ENCODE data around the gene GJD4. TPM values are rescaled to one million over a fixed set of nuclear protein-coding genes. Genes with fewer than 3 reads are reported as not detected.
A peak's percentile ranks its signal among the peaks of the same experiment; 100 is the strongest.

The GJD4 gene
- total and polyA plus RNA-seq, 2 of the 4 experiments (the other 2 are of a cell fraction), result not detected

DNA sequence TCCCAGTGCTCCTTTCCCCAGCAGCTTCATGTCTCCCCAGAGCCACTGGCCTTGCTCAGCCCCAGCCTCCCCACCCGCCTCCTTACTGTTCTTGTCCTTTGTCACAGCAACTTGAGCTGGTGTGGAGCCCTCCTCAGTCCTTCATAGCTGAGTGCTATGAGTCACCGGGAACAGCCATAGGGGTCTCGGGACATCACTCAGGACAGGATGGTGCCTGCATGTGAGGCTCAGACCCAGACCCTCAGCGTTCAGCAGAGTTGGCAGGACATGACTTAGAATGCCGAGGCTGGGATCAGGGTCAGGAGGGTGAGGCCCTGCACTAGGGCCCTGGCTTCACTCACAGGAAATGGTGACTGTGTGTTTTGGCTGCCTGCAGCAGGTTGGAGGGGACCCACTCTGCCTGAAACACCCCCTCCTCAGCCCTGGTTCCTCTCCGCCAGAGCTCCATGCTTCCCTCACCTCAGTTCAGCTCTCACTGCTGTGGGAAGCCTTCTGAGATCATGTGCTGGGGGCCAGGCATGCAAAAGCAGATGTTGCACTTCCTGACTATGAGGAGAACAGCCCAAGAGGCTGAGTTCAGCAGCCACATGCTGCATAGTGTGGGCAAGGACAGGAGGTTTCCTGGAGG is 40.7 kb upstream of the GJD4 start:
- peak overlapping the region; percentile 32; the same call in 1 of the 2 replicates for H2BK120ac ChIP-seq (ENCODE audit: low read depth, low read length)
- H2AFZ ChIP-seq (replicated peaks; ENCODE audit: low read length, poor library complexity), result peak overlapping the region; percentile 55
- H3K36me3 ChIP-seq (ENCODE audit: control insufficient read depth, insufficient read depth, low read length), result peaks cover 39% of the 10 kb centered on the region
- H4K5ac ChIP-seq (ENCODE audit: low read depth, low read length), result 0 out of 2 replicates have a peak overlapping the region, but pooled peaks have one; percentile 16
- H4K20me1 ChIP-seq (ENCODE audit: insufficient read depth, low read length), result 0 out of 2 replicates have a peak, but pooled peaks cover 6% of the 10 kb centered on the region
- H3K27me3 ChIP-seq (ENCODE audit: control insufficient read depth, insufficient read depth, low read length), result no peaks in the 10 kb centered on the region
- H2BK5ac ChIP-seq (ENCODE audit: low read depth, low read length, poor library complexity, severe bottlenecking), result peak overlapping the region; percentile 20
- peak overlapping the region; percentile 7; the same call in 1 of the 2 replicates for H3K18ac ChIP-seq (ENCODE audit: low read depth, low read length)
- TF ChIP-seq, protein P1, sequence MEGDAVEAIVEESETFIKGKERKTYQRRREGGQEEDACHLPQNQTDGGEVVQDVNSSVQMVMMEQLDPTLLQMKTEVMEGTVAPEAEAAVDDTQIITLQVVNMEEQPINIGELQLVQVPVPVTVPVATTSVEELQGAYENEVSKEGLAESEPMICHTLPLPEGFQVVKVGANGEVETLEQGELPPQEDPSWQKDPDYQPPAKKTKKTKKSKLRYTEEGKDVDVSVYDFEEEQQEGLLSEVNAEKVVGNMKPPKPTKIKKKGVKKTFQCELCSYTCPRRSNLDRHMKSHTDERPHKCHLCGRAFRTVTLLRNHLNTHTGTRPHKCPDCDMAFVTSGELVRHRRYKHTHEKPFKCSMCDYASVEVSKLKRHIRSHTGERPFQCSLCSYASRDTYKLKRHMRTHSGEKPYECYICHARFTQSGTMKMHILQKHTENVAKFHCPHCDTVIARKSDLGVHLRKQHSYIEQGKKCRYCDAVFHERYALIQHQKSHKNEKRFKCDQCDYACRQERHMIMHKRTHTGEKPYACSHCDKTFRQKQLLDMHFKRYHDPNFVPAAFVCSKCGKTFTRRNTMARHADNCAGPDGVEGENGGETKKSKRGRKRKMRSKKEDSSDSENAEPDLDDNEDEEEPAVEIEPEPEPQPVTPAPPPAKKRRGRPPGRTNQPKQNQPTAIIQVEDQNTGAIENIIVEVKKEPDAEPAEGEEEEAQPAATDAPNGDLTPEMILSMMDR (conservative IDR thresholded peaks at IDR 0.05; ENCODE audit: low read depth, low read length), result no peak
- peak; percentile 52; the same call in 1 of the 2 replicates for TF ChIP-seq MXI1 (IDR thresholded peaks at IDR 0.05; ENCODE audit: borderline replicate concordance, low read depth, low read length)
- TF ChIP-seq, protein P2, sequence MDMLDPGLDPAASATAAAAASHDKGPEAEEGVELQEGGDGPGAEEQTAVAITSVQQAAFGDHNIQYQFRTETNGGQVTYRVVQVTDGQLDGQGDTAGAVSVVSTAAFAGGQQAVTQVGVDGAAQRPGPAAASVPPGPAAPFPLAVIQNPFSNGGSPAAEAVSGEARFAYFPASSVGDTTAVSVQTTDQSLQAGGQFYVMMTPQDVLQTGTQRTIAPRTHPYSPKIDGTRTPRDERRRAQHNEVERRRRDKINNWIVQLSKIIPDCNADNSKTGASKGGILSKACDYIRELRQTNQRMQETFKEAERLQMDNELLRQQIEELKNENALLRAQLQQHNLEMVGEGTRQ (IDR thresholded peaks at IDR 0.05; ENCODE audit: low read depth, low read length), result peak; percentile 56; the same call in 1 of the 2 replicates
- peak; percentile 72 for DNase-seq
- in situ Hi-C loops (cut with MboI; ENCODE audit: low sequenced_read_pairs) (loop anchor here (10.0 to 25.0 kb wide), 2 partner anchors 330 to 452 kb away; no protein-coding TSS in a partner anchor), intact Hi-C loops (cut with micrococcal nuclease) (loop anchor here (10.0 kb wide), 2 partner anchors 320 to 440 kb away; partner anchors contain the start of gene CREM), dilution Hi-C loops (cut with HindIII; ENCODE audit: low sequenced_read_pairs, unreplicated experiment) (no loop called here)
- H2BK15ac ChIP-seq (ENCODE audit: low read depth, low read length), result peak overlapping the region; percentile 74; the same call in 1 of the 3 replicates
- no peak overlapping the region for H3K56ac ChIP-seq (ENCODE audit: extremely low read depth, insufficient read depth, low read length)
- ATAC-seq (ENCODE audit: low read depth), result peak; percentile 84
- H3K4me2 ChIP-seq (ENCODE audit: low read depth, low read length), result no peak overlapping the region
- H3K79me1 ChIP-seq (ENCODE audit: low read depth in 1 of 2, low read length in 2 of 2), result peaks cover 5 to 45% of the 10 kb centered on the region in 2 experiments; a peak in 3 of 4 replicates
- H4K8ac ChIP-seq (ENCODE audit: low read depth in 2 of 2, low read length in 2 of 2), result peak overlapping the region in 1 of 2 experiments; percentile 72; a peak in 1 of 4 replicates
- WGBS, 2 experiments (ENCODE audit: extremely low coverage in 2 of 2, insufficient read length in 1 of 2), result 100% methylated on average over 1 of the region's 6 CpGs; no CpG with 5 or more reads in 1 of the 2 experiments
- no TSS peak for BruUV-seq (replicated peaks)
- H2AK5ac ChIP-seq (ENCODE audit: low read depth, low read length), result peak overlapping the region; percentile 95
- POLR2A ChIA-PET (ENCODE audit: unreplicated experiment), result no interaction called here
- peaks cover 6% of the 10 kb centered on the region for H3K4me1 ChIP-seq (ENCODE audit: control insufficient read depth, insufficient read depth, low read length)
- CTCF ChIA-PET, result interaction anchor here (0.5 to 1.2 kb wide), 4 partner anchors 18 to 835 kb away, joined by 3 to 5 read pairs (median 3); no protein-coding TSS in a partner anchor
- H3K23ac ChIP-seq (ENCODE audit: low read depth, low read length), result peak overlapping the region; percentile 59; the same call in 1 of the 2 replicates
- H4K91ac ChIP-seq (ENCODE audit: insufficient read depth, low read depth, low read length), result 0 out of 2 replicates have a peak overlapping the region, but pooled peaks have one; percentile 12
- H3K14ac ChIP-seq (replicated peaks; ENCODE audit: low read depth, low read length), result peak overlapping the region; percentile 74
- H3K9me1 ChIP-seq (ENCODE audit: insufficient read depth, low read length), result peaks cover 11% of the 10 kb centered on the region
- 0 out of 2 replicates have a peak overlapping the region, but pooled peaks have one; percentile 17 for H3K27ac ChIP-seq (ENCODE audit: insufficient read depth, low read length)
- H3K4ac ChIP-seq (ENCODE audit: low read depth, low read length), result peak overlapping the region; percentile 66; the same call in 1 of the 2 replicates
- H3K9ac ChIP-seq (ENCODE audit: low read depth, low read length), result no peak overlapping the region
- no peak overlapping the region for H3K4me3 ChIP-seq (ENCODE audit: insufficient read depth, low read depth, low read length)
- H2BK20ac ChIP-seq (ENCODE audit: low read depth, low read length), result no peak overlapping the region
- H3K9me3 ChIP-seq (ENCODE audit: control insufficient read depth, insufficient read depth, low read length), result no peaks in the 10 kb centered on the region
- peak overlapping the region; percentile 55 for H2AK9ac ChIP-seq (replicated peaks; ENCODE audit: low read depth, low read length, poor library complexity)
